Peyer's patch (tissue), 4 donors: ENCODE data around the gene FRMD7. TPM values are rescaled to one million over a fixed set of nuclear protein-coding genes. Genes with fewer than 3 reads are reported as not detected.

Experiments
- DNase-seq, 3 donors: peaks; one replicate each; pipeline ENCODE4 v3.0.0-alpha.2; 2017 to 2019
- H3K27ac ChIP-seq, 4 donors: fragments of 200-600 bp; sonication (generic); one replicate each; pipeline ENCODE4 v1.5.1; 2016 to 2019
- H3K27me3 ChIP-seq, 2 donors: fragments of 200-600 bp; sonication (generic); one replicate each; pipeline ENCODE4 v1.5.1; 2019
- H3K36me3 ChIP-seq, 3 donors: fragments of 200-600 bp; sonication (generic); one replicate each; pipeline ENCODE4 v1.5.1; 2016 to 2019
- H3K4me1 ChIP-seq, 4 donors: fragments of 200-600 bp; sonication (generic); one replicate each; pipeline ENCODE4 v1.5.1; 2016 to 2019
- H3K4me3 ChIP-seq, 4 donors: fragments of 200-600 bp; sonication (generic); 1 replicate in 3 of 4; 2 replicates in 1 of 4; pipeline ENCODE4 v1.5.1; 2016 to 2019; ENCODE audit warnings: mild to moderate bottlenecking in 1 of 4
- H3K9me3 ChIP-seq, 4 donors: fragments of 200-600 bp; sonication (generic); one replicate each; pipeline ENCODE4 v1.5.1; 2016 to 2019; ENCODE audit warnings: mild to moderate bottlenecking in 1 of 4
- POLR2A ChIP-seq, 2 donors: fragments of 450-650 bp; IDR thresholded peaks; one replicate each; pipeline ENCODE4 v1.5.1; 2017; ENCODE audit warnings: antibody characterized with exemption in 2 of 2, mild to moderate bottlenecking in 2 of 2, moderate library complexity in 2 of 2
- total RNA-seq, 4 donors: library from RNA; depleted of rRNA; stranded (reverse); fragments of >200 nt; gene quantifications; one replicate each; pipeline ENCODE4 v1.1.0, GENCODE V29; 2016
- TF ChIP-seq, protein P1 (sequence below), 6 experiments: fragments of 450-650 bp in 4 of 6; fragments of 200-600 bp in 2 of 6; sonication (generic) in 1 of 6; IDR thresholded peaks; one replicate each; pipeline ENCODE4 v1.5.1; 2017 to 2019; ENCODE audit warnings: antibody characterized with exemption in 6 of 6, mild to moderate bottlenecking in 3 of 6, moderate library complexity in 1 of 6

The FRMD7 gene
- total RNA-seq, 4 donors from 2014 or later = not detected

DNA sequence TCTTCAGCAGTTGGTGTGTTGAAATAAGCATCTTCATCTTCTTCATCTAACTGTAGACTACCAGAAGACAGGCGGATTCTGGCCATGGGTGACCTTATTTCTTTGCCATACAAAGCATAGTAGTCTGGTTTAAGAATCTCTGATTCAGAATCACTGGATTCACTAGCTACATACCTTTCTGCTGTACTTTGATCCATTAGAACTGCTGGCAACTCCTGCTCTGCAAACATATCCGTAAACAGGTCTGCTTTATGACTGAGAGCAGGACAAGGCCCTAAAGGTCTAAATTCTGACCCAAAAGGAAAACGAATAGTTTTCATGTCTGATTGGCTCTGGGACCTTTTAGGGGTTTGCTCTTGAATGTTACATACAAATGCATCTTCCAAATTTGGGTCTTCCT, 49.9 kb downstream of the FRMD7 start:
- H3K4me1 ChIP-seq = no peaks in the 10 kb centered on the region
- no peak for TF ChIP-seq POLR2A (IDR thresholded peaks at IDR 0.05)
- TF ChIP-seq, protein P1, sequence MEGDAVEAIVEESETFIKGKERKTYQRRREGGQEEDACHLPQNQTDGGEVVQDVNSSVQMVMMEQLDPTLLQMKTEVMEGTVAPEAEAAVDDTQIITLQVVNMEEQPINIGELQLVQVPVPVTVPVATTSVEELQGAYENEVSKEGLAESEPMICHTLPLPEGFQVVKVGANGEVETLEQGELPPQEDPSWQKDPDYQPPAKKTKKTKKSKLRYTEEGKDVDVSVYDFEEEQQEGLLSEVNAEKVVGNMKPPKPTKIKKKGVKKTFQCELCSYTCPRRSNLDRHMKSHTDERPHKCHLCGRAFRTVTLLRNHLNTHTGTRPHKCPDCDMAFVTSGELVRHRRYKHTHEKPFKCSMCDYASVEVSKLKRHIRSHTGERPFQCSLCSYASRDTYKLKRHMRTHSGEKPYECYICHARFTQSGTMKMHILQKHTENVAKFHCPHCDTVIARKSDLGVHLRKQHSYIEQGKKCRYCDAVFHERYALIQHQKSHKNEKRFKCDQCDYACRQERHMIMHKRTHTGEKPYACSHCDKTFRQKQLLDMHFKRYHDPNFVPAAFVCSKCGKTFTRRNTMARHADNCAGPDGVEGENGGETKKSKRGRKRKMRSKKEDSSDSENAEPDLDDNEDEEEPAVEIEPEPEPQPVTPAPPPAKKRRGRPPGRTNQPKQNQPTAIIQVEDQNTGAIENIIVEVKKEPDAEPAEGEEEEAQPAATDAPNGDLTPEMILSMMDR (IDR thresholded peaks at IDR 0.05) = no peak
- no peaks in the 10 kb centered on the region for H3K27me3 ChIP-seq
- DNase-seq = no peak
- H3K27ac ChIP-seq = no peak overlapping the region
- H3K4me3 ChIP-seq = no peak overlapping the region
- H3K36me3 ChIP-seq = no peaks in the 10 kb centered on the region
- H3K9me3 ChIP-seq = no peaks in the 10 kb centered on the region

DNA sequence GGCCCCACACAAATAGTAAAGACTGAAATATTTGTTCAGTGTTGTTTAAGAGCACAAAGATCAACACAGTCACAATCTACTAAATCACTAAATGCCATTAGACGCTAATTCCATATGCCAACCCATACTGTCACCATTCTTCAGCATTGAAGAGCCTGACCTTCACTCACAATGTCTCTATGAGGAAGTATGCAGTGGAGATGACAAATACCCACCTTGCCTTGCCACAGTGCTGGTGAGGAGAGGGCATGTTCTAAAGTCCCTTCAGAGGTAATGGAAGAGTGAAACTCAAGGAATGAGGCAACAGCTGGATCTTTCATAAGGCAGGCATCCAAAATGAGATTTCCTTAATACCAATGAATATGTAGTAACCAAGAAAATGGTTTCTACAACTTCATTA, 50.4 kb downstream of the FRMD7 start:
- no peaks in the 10 kb centered on the region for H3K27me3 ChIP-seq
- H3K9me3 ChIP-seq = no peaks in the 10 kb centered on the region
- no peak overlapping the region for H3K27ac ChIP-seq
- no peak for TF ChIP-seq POLR2A (IDR thresholded peaks at IDR 0.05)
- TF ChIP-seq, protein P1 (IDR thresholded peaks at IDR 0.05) = no peak
- H3K4me1 ChIP-seq = no peaks in the 10 kb centered on the region
- no peak overlapping the region for H3K4me3 ChIP-seq
- DNase-seq = no peak
- H3K36me3 ChIP-seq = no peaks in the 10 kb centered on the region

DNA sequence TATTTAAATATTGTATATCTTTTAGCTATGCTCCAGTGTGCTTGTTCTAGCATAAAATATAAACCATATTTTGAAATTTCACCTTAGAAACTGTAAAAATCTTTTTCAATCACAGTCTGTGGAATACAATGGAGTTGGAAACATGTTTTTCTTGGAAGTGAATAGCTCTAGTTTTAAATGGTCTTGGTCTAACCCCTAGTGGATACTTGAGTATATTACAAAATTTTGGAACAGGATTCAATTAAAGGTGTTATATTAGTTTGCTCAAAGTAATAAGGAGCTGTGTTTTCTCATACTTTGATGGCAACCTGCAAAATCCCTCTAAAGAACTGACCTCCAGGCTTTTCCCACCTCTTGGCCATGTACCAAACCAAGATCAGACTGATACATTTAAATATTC, 56.6 kb downstream of the FRMD7 start:
- TF ChIP-seq, protein P1 (IDR thresholded peaks at IDR 0.05) = peak in 2 of 6 experiments; percentile 21 to 28
- no peak for TF ChIP-seq POLR2A (IDR thresholded peaks at IDR 0.05)
- Histone ChIP-seq H3K4me1 (no peaks in the 10 kb centered on the region), H3K9me3 (no peaks in the 10 kb centered on the region), H3K4me3 (no peak overlapping the region), H3K36me3 (no peaks in the 10 kb centered on the region), H3K27me3 (no peaks in the 10 kb centered on the region), H3K27ac (no peak overlapping the region)
- DNase-seq = no peak

DNA sequence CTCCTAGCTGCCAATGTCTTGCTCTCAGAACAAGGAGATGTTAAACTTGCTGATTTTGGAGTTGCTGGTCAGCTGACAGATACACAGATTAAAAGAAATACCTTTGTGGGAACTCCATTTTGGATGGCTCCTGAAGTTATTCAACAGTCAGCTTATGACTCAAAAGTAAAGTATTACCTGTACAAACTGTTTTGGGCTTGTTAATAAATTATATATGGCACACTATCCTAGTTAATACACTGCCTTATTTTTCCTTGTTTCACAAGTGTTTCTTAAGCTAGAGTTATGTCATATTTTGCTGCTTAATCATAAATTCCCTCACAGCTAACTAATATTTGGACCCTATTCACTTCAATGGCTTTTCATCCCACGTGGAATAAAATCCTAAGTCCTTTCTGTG, 59.4 kb downstream of the FRMD7 start:
- TF ChIP-seq POLR2A (IDR thresholded peaks at IDR 0.05) = no peak
- TF ChIP-seq, protein P1 (IDR thresholded peaks at IDR 0.05) = no peak
- Histone ChIP-seq H3K27me3 (no peaks in the 10 kb centered on the region), H3K27ac (no peak overlapping the region), H3K4me3 (no peak overlapping the region), H3K9me3 (no peaks in the 10 kb centered on the region), H3K36me3 (no peaks in the 10 kb centered on the region), H3K4me1 (no peaks in the 10 kb centered on the region)
- no peak for DNase-seq

DNA sequence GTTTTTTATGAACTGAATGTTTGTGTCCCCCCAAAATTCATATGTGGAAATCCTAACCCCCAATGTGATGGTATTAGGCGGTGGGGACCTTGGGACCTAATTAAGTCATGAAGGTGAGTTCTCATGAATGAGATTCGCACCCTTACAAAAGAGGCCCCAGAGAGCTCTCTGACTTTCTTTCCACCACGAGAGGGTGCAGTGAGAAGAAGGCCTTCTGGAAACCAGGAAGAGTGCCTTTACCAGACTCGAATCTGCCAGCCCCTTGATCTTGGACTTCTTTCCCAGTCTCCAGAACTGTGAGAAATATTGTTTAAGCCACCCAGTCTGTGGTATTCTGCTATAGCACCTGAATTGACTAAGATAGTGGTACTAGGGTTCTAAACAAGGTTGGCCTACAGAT, 64.0 kb downstream of the FRMD7 start:
- Histone ChIP-seq H3K4me1 (no peaks in the 10 kb centered on the region), H3K36me3 (no peaks in the 10 kb centered on the region), H3K4me3 (no peak overlapping the region), H3K27ac (no peak overlapping the region), H3K27me3 (no peaks in the 10 kb centered on the region), H3K9me3 (no peaks in the 10 kb centered on the region)
- no peak for TF ChIP-seq POLR2A (IDR thresholded peaks at IDR 0.05)
- TF ChIP-seq, protein P1 (IDR thresholded peaks at IDR 0.05) = no peak
- no peak for DNase-seq

DNA sequence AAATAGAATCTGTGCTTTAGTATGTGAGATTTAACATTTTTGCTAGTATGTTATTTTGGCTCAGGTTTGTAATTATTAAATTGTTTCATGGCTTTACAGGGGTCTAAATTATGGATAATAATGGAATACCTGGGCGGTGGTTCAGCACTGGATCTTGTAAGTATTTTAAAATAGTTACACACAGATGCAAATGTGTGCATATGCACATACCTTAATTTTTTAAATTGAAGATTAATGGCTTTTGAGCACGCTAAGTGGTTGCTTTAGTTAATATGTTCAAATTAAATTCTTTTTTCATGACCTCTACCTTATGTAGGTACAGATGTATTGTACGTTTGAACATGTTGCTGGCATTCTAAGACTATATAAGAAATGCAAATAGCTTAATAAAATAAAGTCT, 64.5 kb downstream of the FRMD7 start:
- Histone ChIP-seq H3K4me1 (no peaks in the 10 kb centered on the region), H3K9me3 (no peaks in the 10 kb centered on the region), H3K36me3 (no peaks in the 10 kb centered on the region), H3K27me3 (no peaks in the 10 kb centered on the region), H3K27ac (no peak overlapping the region), H3K4me3 (no peak overlapping the region)
- TF ChIP-seq, protein P1 (IDR thresholded peaks at IDR 0.05) = no peak
- TF ChIP-seq POLR2A (IDR thresholded peaks at IDR 0.05) = no peak
- DNase-seq = no peak
